Osteocyte (in vitro differentiated cells): ENCODE results near the gene PIGU. TPM values are rescaled to one million over a fixed set of nuclear protein-coding genes. Genes with fewer than 3 reads are reported as not detected.

Experiments
- DNase-seq: peaks from one replicate; pipeline ENCODE4 v3.0.0; 2021; ENCODE audit warnings: mixed read lengths; ENCODE audit not compliant: unreplicated experiment; ENCODE audit errors: extremely low spot score
- H3K27ac Mint-ChIP-seq: one replicate; pipeline ENCODE4 v1.8.0; 2021; ENCODE audit warnings: mild to moderate bottlenecking, mixed read lengths; ENCODE audit not compliant: unreplicated experiment
- H3K27me3 Mint-ChIP-seq: one replicate; pipeline ENCODE4 v1.8.0; 2021; ENCODE audit warnings: mixed read lengths; ENCODE audit not compliant: unreplicated experiment
- H3K36me3 Mint-ChIP-seq: one replicate; pipeline ENCODE4 v1.8.0; 2021; ENCODE audit warnings: mixed read lengths; ENCODE audit not compliant: unreplicated experiment
- H3K4me1 Mint-ChIP-seq: one replicate; pipeline ENCODE4 v1.8.0; 2021; ENCODE audit warnings: mixed read lengths; ENCODE audit not compliant: unreplicated experiment
- H3K4me3 Mint-ChIP-seq: one replicate; pipeline ENCODE4 v1.8.0; 2021; ENCODE audit warnings: mild to moderate bottlenecking, moderate library complexity, mixed read lengths; ENCODE audit not compliant: unreplicated experiment
- H3K9me3 Mint-ChIP-seq: one replicate; pipeline ENCODE4 v1.8.0; 2021; ENCODE audit warnings: mixed read lengths; ENCODE audit not compliant: unreplicated experiment
- total RNA-seq: library from RNA; stranded (reverse); gene quantifications from 2 replicates; pipeline ENCODE4 v1.2.1, GENCODE V29; 2021
- TF ChIP-seq, protein P1 (sequence below): fragments of 200-600 bp; sonication (generic); IDR thresholded peaks from 2 replicates; pipeline ENCODE4 v1.5.0; 2021; ENCODE audit warnings: antibody characterized with exemption, mild to moderate bottlenecking, moderate library complexity

Gene PIGU
- total RNA-seq, 1 donor from 2014 or later = 15.5 TPM

DNA sequence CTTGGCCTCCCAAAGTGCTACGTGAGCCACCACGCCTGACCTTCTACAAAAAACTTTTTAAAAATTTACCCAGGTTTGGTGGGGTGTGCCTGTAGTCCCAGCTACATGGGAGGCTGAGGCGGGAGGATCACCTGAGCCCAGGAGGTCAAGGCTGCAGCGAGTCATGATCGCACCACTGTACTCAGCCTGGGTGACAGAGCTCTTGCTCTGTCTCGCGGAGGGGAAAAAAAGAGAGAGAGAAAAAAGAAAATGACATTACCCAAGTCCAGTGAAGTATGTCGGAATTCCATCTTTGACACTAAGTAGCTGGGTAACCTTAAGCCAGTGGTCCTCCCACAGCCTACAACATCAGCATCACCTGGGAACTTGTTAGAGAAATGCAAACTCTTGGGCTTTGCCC is 137.1 kb downstream of the PIGU start:
- Mint-ChIP-seq H3K27ac (no peak overlapping the region), H3K4me3 (no peak overlapping the region), H3K9me3 (no peaks in the 10 kb centered on the region), H3K27me3 (no peaks in the 10 kb centered on the region), H3K4me1 (no peaks in the 10 kb centered on the region), H3K36me3 (peaks cover 38% of the 10 kb centered on the region)
- no peak for DNase-seq
- TF ChIP-seq, protein P1, sequence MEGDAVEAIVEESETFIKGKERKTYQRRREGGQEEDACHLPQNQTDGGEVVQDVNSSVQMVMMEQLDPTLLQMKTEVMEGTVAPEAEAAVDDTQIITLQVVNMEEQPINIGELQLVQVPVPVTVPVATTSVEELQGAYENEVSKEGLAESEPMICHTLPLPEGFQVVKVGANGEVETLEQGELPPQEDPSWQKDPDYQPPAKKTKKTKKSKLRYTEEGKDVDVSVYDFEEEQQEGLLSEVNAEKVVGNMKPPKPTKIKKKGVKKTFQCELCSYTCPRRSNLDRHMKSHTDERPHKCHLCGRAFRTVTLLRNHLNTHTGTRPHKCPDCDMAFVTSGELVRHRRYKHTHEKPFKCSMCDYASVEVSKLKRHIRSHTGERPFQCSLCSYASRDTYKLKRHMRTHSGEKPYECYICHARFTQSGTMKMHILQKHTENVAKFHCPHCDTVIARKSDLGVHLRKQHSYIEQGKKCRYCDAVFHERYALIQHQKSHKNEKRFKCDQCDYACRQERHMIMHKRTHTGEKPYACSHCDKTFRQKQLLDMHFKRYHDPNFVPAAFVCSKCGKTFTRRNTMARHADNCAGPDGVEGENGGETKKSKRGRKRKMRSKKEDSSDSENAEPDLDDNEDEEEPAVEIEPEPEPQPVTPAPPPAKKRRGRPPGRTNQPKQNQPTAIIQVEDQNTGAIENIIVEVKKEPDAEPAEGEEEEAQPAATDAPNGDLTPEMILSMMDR = no peak

DNA sequence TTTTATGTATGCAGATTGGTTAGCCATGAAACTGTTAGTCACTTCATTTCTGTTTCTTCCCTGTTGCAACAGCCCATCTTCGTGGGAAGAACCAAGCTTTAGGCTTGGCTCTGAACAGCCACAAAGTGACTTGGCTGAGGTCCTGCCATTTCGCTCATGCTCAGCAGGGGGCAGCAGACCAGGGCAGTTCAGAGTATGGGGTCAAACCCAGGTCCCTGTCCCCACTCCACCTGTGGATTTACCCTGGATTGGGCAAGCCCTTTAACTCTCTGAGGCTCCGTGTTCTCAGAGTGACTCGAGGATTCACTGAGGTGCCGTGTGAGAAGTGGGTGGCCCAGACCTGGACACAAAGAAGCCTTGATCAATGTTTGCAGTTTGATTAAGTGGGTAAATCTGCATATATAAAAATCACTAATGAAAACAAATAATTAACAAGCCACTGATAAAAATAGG is 138.2 kb downstream of the PIGU start:
- Mint-ChIP-seq H3K36me3 (peaks cover 45% of the 10 kb centered on the region), H3K9me3 (no peaks in the 10 kb centered on the region), H3K27ac (no peak overlapping the region), H3K4me3 (no peak overlapping the region), H3K4me1 (no peaks in the 10 kb centered on the region), H3K27me3 (no peaks in the 10 kb centered on the region)
- TF ChIP-seq, protein P1 = peak; percentile 72
- DNase-seq = no peak

DNA sequence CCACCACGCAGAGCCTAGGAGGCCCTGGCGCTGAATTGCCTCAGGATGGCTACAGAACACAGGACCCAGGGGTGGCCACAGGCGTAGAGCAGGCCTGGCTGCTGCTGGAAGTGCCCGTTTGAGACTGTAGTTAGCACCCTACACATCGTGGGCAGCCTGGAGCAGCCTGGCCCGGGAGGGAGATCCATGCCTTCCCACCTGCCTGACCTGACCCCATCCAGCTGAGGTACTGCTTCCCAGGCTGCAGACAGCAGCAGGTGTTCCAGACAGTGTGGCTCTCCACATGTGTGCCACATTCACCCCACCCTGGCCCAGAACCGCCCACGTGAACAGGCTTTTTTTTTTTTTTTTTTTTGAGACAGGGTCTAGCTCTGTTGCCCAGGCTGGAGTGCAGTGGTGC is 139.2 kb downstream of the PIGU start:
- Mint-ChIP-seq H3K36me3 (peaks cover 45% of the 10 kb centered on the region), H3K9me3 (no peaks in the 10 kb centered on the region), H3K4me3 (no peak overlapping the region), H3K4me1 (no peaks in the 10 kb centered on the region), H3K27ac (no peak overlapping the region), H3K27me3 (no peaks in the 10 kb centered on the region)
- TF ChIP-seq, protein P1 = no peak
- no peak for DNase-seq

DNA sequence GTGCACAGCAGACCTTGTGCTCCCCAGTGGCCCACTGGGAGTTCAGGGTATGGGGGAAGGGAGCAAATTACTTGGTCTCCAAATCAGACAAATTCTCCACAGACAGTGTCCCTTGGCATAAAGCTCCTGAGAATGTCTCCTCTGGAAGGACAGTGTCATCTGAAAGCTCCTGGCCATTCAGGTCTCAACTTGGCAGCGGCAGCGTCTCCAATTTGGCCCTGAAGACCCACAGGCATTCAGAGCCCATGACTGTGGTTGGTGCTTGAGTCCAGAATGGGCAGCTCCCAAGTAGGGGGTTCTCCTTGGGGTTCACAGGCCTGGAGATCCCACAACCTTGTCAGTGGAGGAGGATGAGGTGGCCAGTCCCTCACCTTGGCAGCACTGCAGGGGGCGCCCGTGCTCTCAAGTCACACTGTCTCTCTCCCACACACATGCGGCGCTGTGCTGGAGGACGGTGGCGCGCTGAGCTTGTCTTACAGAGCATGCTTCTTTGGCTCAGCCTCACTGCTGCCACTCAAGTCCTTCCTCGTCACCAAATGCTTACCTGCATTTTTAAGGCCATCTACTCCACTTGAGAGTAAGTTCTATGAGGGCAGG is 140.0 kb downstream of the PIGU start:
- DNase-seq = no peak
- no peak overlapping the region for H3K27ac Mint-ChIP-seq

DNA sequence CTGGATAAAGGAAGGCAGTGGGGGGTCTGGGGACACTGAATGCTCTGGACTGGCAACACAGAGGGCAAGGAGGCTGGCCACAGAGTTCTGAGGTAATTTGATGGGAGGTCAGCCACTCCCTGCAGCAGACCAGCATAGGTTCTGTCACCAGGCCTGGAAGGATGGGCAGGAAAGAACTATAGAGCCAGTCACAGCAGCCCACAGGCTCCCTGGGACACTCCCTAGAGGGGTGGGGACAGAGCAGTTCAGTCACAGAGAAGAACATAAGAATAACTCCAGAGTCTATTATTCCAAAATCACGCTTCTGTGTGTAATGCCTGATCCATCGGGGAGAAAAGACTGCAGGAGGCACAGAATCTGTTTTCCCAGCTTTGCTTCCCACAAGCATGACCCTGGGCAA is 141.0 kb downstream of the PIGU start:
- H3K36me3 Mint-ChIP-seq = peaks cover 44% of the 10 kb centered on the region
- H3K4me3 Mint-ChIP-seq = no peak overlapping the region
- TF ChIP-seq, protein P1 = no peak
- no peak for DNase-seq
- H3K4me1 Mint-ChIP-seq = no peaks in the 10 kb centered on the region
- H3K27me3 Mint-ChIP-seq = no peaks in the 10 kb centered on the region
- H3K27ac Mint-ChIP-seq = no peak overlapping the region
- no peaks in the 10 kb centered on the region for H3K9me3 Mint-ChIP-seq

More for the DNA sequence above, 140.0 kb downstream of the PIGU start:
- no peaks in the 10 kb centered on the region for H3K4me1 Mint-ChIP-seq
- peaks cover 45% of the 10 kb centered on the region for H3K36me3 Mint-ChIP-seq
- TF ChIP-seq, protein P1 = no peak
- H3K4me3 Mint-ChIP-seq = no peak overlapping the region
- H3K27me3 Mint-ChIP-seq = no peaks in the 10 kb centered on the region
- no peaks in the 10 kb centered on the region for H3K9me3 Mint-ChIP-seq
